GM21423 (cell line): ENCODE data around the gene MKI67.
"Not testable (repeated sequence)": the region's sequence is repeated elsewhere in the genome, so short reads cannot be mapped to it uniquely, and the experiment has no call there.

Source experiments
- ATAC-seq: cut with Tn5 transposase; IDR thresholded peaks from one replicate; pipeline ENCODE4 v1.9.1; 2021; ENCODE audit warnings: mild to moderate bottlenecking, moderate library complexity; ENCODE audit not compliant: unreplicated experiment

The MKI67 gene

GRCh38 chr10:128149267-128150014 is 23.2 kb upstream of the MKI67 start:
- no peak for ATAC-seq

GRCh38 chr10:128147669-128148068 is 21.4 kb upstream of the MKI67 start:
- ATAC-seq = no peak

- peak; percentile 57 for ATAC-seq
Measured at GRCh38 chr10:128147064-128147463, 20.8 kb upstream of the MKI67 start.

- no peak for ATAC-seq
Measured at GRCh38 chr10:128144547-128144946, 18.3 kb upstream of the MKI67 start.

GRCh38 chr10:128143531-128143930 is 17.3 kb upstream of the MKI67 start:
- no peak for ATAC-seq

- no peak for ATAC-seq
Measured at GRCh38 chr10:128140425-128140824, 14.2 kb upstream of the MKI67 start.

- ATAC-seq = not testable (repeated sequence)
Measured at GRCh38 chr10:128138429-128138828, 12.2 kb upstream of the MKI67 start.

GRCh38 chr10:128137877-128138276 is 11.7 kb upstream of the MKI67 start:
- ATAC-seq = peak; percentile 80

GRCh38 chr10:128130051-128130450 is 3.8 kb upstream of the MKI67 start:
- no peak for ATAC-seq

- ATAC-seq = no peak
Measured at GRCh38 chr10:128128582-128128981, 2.4 kb upstream of the MKI67 start.

- no peak for ATAC-seq
Measured at GRCh38 chr10:128125416-128125943, 743 bp downstream of the MKI67 start.

- no peak for ATAC-seq
Measured at GRCh38 chr10:128124813-128125403, 1.3 kb downstream of the MKI67 start.

- no peak for ATAC-seq
Measured at GRCh38 chr10:128123846-128124245, 2.4 kb downstream of the MKI67 start.

GRCh38 chr10:128122931-128123330 is 3.3 kb downstream of the MKI67 start:
- no peak for ATAC-seq

- no peak for ATAC-seq
Measured at GRCh38 chr10:128121750-128122412, 4.3 kb downstream of the MKI67 start.

GRCh38 chr10:128116851-128117615 is 9.2 kb downstream of the MKI67 start:
- no peak for ATAC-seq

- ATAC-seq = no peak
Measured at GRCh38 chr10:128116187-128116586, 10.0 kb downstream of the MKI67 start.

- ATAC-seq = no peak
Measured at GRCh38 chr10:128115356-128115755, 10.9 kb downstream of the MKI67 start.

- ATAC-seq = no peak
Measured at GRCh38 chr10:128114901-128115300, 11.3 kb downstream of the MKI67 start.

GRCh38 chr10:128113026-128113425 is 13.2 kb downstream of the MKI67 start:
- ATAC-seq = no peak

GRCh38 chr10:128111696-128112095 is 14.5 kb downstream of the MKI67 start:
- no peak for ATAC-seq
